ENCODE results near the gene KCNB1.

The KCNB1 gene

GRCh38 chr20:49517805-49518100, 35.3 kb upstream of the KCNB1 start:
- DNase-seq (ENCODE audit: insufficient read length, low spot score): no peak
- TF ChIP-seq PAX5 (IDR thresholded peaks at IDR 0.05; ENCODE audit: insufficient read depth, low read length, severe bottlenecking): no peak
- FAIRE-seq: no peak

DNA sequence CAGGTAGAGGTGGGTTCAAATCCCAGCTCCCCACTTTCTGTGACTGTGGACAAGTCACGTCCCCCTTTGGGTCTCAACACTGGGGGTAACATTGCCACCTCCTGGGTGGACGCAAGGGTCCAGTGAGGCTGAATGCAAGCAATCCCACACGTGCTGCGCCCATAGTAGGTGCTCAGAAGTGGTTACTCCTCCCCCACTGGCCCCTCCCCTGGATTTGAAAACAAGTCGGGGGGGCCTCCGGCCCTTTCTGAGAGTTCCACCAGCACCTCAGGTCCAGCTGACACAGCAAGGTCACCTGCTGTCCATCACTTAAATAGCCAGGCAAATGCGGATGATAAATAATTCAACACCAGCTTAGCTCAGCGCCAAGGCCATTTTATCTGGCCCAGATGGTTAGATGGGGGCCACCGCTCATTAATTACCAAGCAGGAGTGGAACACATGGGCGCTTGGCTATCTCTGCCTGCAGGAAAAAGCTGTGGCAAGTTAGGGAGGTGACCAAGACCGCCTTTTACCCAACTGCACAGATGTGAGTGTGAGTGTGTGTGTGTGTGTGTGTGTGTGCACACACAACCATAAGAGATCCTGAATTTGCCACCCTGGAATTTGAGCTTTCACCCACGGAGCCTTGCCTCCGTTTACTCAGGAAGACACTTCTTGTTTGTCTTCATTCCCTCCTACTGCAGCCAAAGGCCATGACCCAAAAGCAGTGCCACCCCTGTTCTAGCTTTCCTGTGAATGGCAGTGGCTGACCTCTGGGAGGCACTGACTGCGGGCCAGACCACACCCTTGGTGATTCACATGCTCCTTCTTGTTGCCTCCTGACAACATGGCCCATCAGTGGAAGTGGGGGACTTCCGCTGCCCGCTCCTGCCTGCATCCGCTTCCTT, 34.7 kb upstream of the KCNB1 start:
- TF ChIP-seq POLR2AphosphoS5 (IDR thresholded peaks at IDR 0.05; ENCODE audit: low read depth, low read length): no peak
- TF ChIP-seq POLR2A (IDR thresholded peaks at IDR 0.05; ENCODE audit: low read depth, low read length): no peak
- no peak for TF ChIP-seq POU2F2 (IDR thresholded peaks at IDR 0.05; ENCODE audit: low read depth, low read length)
- TF ChIP-seq PAX5 (IDR thresholded peaks at IDR 0.05; ENCODE audit: insufficient read depth, low read length, severe bottlenecking): no peak
- no peak for TF ChIP-seq SPI1 (IDR thresholded peaks at IDR 0.05; ENCODE audit: low read depth, low read length)
- no peak for TF ChIP-seq TAF1 (IDR thresholded peaks at IDR 0.05; ENCODE audit: low read depth, low read length)
- no peak for FAIRE-seq
- no peak for DNase-seq (ENCODE audit: insufficient read length, low spot score)

GRCh38 chr20:49515586-49515985, 33.1 kb upstream of the KCNB1 start:
- TF ChIP-seq TAF1 (IDR thresholded peaks at IDR 0.05; ENCODE audit: low read depth, low read length) (no peak), PAX5 (IDR thresholded peaks at IDR 0.05; ENCODE audit: insufficient read depth, low read length, severe bottlenecking) (no peak), POLR2A (IDR thresholded peaks at IDR 0.05; ENCODE audit: low read depth, low read length) (no peak), SPI1 (IDR thresholded peaks at IDR 0.05; ENCODE audit: low read depth, low read length) (no peak), POU2F2 (IDR thresholded peaks at IDR 0.05; ENCODE audit: low read depth, low read length) (no peak), POLR2AphosphoS5 (IDR thresholded peaks at IDR 0.05; ENCODE audit: low read depth, low read length) (no peak)
- DNase-seq (ENCODE audit: insufficient read length, low spot score) (no peak), FAIRE-seq (no peak)

- DNase-seq (ENCODE audit: insufficient read length, low spot score) (no peak), FAIRE-seq (no peak)
- TF ChIP-seq POLR2AphosphoS5 (IDR thresholded peaks at IDR 0.05; ENCODE audit: low read depth, low read length): no peak
- no peak for TF ChIP-seq POU2F2 (IDR thresholded peaks at IDR 0.05; ENCODE audit: low read depth, low read length)
- no peak for TF ChIP-seq SPI1 (IDR thresholded peaks at IDR 0.05; ENCODE audit: low read depth, low read length)
- no peak for TF ChIP-seq TAF1 (IDR thresholded peaks at IDR 0.05; ENCODE audit: low read depth, low read length)
- no peak for TF ChIP-seq PAX5 (IDR thresholded peaks at IDR 0.05; ENCODE audit: insufficient read depth, low read length, severe bottlenecking)
- TF ChIP-seq POLR2A (IDR thresholded peaks at IDR 0.05; ENCODE audit: low read depth, low read length): no peak
Observed at GRCh38 chr20:49513517-49513916, 31.0 kb upstream of the KCNB1 start.

DNA sequence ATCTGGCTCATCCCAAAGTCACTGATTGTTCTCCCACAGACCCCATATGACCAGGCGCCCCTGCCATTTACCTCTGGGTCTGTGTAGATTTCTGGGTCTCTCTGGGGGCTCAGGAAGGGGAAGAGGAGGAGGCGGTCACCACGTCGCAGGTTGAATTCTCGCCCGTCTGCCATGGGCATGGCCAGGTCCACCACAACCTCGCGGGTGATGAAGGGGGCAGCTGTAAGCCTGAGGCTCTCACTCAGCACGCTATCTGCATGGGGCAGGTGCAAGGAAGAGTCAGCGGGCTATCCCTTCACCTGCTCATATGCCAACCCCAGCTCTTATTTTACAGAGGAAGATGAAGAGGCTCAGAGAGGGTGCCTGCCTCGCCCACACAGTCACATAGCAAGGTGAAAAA, 30.5 kb upstream of the KCNB1 start:
- FAIRE-seq (no peak), DNase-seq (ENCODE audit: insufficient read length, low spot score) (no peak)
- no peak for TF ChIP-seq POLR2A (IDR thresholded peaks at IDR 0.05; ENCODE audit: low read depth, low read length)

GRCh38 chr20:49511788-49512525, 29.5 kb upstream of the KCNB1 start:
- no peak for FAIRE-seq
- TF ChIP-seq POU2F2 (IDR thresholded peaks at IDR 0.05; ENCODE audit: low read depth, low read length): no peak
- no peak for TF ChIP-seq SPI1 (IDR thresholded peaks at IDR 0.05; ENCODE audit: low read depth, low read length)
- no peak for TF ChIP-seq TAF1 (IDR thresholded peaks at IDR 0.05; ENCODE audit: low read depth, low read length)
- no peak for TF ChIP-seq POLR2A (IDR thresholded peaks at IDR 0.05; ENCODE audit: low read depth, low read length)
- TF ChIP-seq PAX5 (IDR thresholded peaks at IDR 0.05; ENCODE audit: insufficient read depth, low read length, severe bottlenecking): no peak
- no peak for TF ChIP-seq POLR2AphosphoS5 (IDR thresholded peaks at IDR 0.05; ENCODE audit: low read depth, low read length)
- no peak for DNase-seq (ENCODE audit: insufficient read length, low spot score)

DNA sequence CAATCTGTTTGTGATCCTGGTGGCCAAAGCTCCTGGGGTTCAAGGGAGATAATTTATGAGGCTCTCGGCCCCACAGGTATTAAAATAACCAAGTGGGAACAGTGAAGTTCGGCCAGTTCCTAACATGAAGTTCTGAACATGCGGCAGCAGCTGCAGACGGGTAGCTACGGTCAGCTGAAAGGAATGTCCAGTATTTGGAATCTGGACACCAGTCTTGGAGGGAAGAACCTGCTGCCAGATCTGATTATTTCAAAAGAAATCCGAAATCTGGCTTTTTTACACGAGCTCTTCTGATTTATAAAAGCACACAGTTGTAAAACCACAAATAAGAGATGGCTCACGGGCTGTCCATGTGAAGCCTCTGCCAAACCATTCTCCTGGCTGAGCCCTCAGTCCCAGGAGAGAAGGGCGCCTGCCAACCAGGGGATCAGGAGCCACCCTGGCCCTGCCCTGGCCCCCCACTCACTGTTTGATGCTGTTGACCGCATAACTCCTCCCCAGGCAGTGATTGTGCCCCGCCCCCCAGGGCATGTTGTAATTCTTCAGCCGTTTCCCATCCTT, 28.2 kb upstream of the KCNB1 start:
- DNase-seq (ENCODE audit: insufficient read length, low spot score) (no peak), FAIRE-seq (no peak)
- TF ChIP-seq POU2F2 (IDR thresholded peaks at IDR 0.05; ENCODE audit: low read depth, low read length): no peak

DNA sequence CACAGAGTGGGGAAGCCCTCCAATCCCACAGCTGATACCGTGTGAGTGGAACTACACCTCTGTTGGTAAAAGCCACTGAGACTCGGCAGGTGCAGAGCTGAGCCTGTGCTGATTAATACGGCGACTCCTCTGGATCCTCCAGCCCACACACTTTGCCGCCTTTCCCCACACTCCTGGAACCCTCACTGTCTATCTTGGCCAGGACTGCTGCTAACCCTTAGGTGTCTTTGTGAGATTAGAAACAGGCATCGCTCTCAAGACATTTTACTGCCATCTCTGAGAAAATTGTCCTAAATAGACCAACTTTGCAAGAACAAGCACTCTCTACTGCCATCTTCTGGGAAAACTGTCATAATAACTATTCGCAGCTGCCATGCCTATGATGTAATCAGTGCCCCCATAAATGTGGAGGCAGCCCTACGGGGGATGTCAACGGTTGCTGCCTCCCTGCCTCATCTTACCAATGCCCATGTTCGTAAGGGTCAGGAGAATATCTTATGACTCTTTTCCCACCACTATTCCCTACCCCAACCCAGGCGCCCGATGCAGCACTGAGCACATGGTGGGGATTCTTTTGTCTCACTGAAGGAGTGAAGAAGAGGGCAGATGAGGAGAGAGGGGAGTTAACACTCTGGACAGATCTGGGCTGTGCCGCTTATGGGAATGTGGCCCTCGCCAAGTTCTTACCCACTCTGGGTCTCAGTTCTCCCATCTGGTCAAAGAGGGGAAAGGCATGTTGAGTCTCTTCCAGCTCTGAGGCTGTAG, 26.1 kb upstream of the KCNB1 start:
- DNase-seq (ENCODE audit: insufficient read length, low spot score) (peak; percentile 43), FAIRE-seq (peak; percentile 23)
- TF ChIP-seq TAF1 (IDR thresholded peaks at IDR 0.05; ENCODE audit: low read depth, low read length) (no peak), POLR2A (IDR thresholded peaks at IDR 0.05; ENCODE audit: low read depth, low read length) (no peak), POLR2AphosphoS5 (IDR thresholded peaks at IDR 0.05; ENCODE audit: low read depth, low read length) (no peak), PAX5 (IDR thresholded peaks at IDR 0.05; ENCODE audit: insufficient read depth, low read length, severe bottlenecking) (no peak), SPI1 (IDR thresholded peaks at IDR 0.05; ENCODE audit: low read depth, low read length) (no peak), POU2F2 (IDR thresholded peaks at IDR 0.05; ENCODE audit: low read depth, low read length) (no peak)

DNA sequence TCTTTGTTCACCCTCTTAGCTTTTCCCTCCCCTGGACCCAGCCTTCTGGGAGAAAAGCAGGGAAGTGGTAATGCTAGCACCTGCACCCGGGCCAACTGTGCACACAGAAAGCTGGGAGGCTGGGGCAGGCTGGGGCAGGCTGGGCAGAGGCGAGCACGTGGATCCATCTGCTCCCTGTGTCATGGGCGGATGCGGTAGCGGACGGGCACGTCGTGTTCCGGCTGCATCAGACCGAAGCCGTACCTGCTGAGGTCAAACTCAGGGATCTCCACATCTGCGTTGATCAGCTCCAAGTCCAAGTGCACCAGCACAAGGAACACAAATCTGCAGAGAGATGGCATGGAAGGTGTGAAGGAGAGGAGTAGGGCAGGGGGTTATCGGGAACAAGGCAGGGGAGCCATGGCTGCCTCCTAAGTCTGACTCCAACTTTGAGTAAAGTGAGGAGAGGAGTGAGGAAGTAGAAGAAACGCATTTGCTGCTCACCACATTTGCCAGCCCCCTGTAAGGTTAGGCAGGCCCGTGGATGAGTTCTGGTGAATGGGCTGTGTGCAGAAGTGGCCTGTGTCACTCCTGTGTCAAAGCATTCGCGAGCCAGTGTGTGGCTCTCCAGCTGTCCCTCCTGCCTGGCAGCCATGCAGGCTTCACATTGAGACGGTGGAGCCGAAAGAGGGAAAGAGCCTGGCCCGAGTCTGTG, 25.4 kb upstream of the KCNB1 start:
- DNase-seq (ENCODE audit: insufficient read length, low spot score) (no peak), FAIRE-seq (no peak)
- no peak for TF ChIP-seq PAX5 (IDR thresholded peaks at IDR 0.05; ENCODE audit: insufficient read depth, low read length, severe bottlenecking)
- TF ChIP-seq POLR2AphosphoS5 (IDR thresholded peaks at IDR 0.05; ENCODE audit: low read depth, low read length): no peak
- no peak for TF ChIP-seq TAF1 (IDR thresholded peaks at IDR 0.05; ENCODE audit: low read depth, low read length)
- TF ChIP-seq SPI1 (IDR thresholded peaks at IDR 0.05; ENCODE audit: low read depth, low read length): no peak
- no peak for TF ChIP-seq POU2F2 (IDR thresholded peaks at IDR 0.05; ENCODE audit: low read depth, low read length)
- TF ChIP-seq POLR2A (IDR thresholded peaks at IDR 0.05; ENCODE audit: low read depth, low read length): no peak
